NCI-H82 (cell line): ENCODE results near the gene ZNF143.
A peak's percentile ranks its signal among the peaks of the same experiment; 100 is the strongest.

Experiments
- DNase-seq: peaks from one replicate; lab custom pipeline; 2025; lab: John Stamatoyannopoulos, UW

The ZNF143 gene

GRCh38 chr11:9575260-9576240, 114.7 kb downstream of the ZNF143 start:
- DNase-seq: peak; percentile 85

DNA sequence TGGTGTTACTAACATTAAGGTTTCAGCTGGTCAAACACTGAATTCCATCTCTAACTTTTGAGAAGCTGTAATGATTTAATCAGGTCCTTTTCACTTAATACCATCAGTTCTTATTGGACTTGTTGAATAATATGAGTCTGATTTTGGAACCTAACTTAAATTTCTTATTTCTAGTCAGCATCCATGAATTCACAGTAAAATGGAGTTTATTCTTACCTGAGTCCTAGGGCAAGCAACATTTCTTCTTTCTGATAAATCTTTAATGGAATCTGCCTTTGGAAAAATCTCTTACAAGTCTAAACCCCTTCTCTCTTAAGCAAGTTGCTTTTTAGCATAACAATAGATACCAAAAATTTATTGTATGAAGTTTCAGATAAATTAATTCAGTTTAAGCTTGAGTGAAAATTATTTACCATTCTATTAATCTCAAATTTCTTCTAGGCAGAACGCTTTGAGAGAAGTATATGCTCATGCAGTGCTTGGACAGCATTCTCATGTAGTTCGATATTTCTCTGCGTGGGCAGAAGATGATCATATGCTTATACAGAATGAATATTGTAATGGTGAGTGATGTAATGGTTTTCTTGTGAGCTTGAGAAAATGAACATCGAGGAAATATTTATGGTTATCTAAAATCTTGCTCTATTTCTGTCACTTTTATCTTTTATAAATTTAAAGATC, 116.0 kb downstream of the ZNF143 start:
- DNase-seq: no peak

DNA sequence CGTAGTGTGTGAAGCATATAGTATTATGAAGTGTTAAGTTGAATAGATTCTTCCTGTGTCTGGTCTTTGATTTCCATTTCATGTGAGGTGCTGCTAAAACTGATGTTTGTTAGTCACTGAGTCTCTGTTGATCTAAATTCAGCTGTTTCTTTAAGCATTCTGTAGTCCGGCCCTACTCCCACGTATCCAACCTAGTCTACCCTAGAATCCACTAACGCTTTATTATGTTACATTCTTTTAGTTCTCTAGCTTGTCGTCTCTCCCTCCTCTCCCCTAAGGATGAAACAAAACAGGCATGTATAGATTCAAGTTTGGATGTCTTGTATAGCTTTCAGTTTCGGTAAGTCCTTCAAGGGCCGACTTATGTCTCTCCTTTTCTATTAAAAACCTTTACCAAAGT, 116.7 kb downstream of the ZNF143 start:
- no peak for DNase-seq
